CD4-positive, alpha-beta memory T cell (primary cell): Measurements from ENCODE around the gene IL33. TPM values are rescaled to one million over a fixed set of nuclear protein-coding genes. Genes with fewer than 3 reads are reported as not detected.

ENCODE experiments used
- CTCF ChIA-PET: fragments of 350-600 bp; sonication (Branson Sonifier 250); formaldehyde crosslinking; loops from one replicate; lab custom pipeline; 2021; ENCODE audit warnings: inconsistent platforms; ENCODE audit not compliant: partially characterized antibody; lab: Charles Lee
- POLR2A ChIA-PET: fragments of 350-600 bp; sonication (Branson Sonifier 250); formaldehyde crosslinking; loops from one replicate; lab custom pipeline; 2021; ENCODE audit not compliant: partially characterized antibody; lab: Charles Lee
- DNase-seq, 5 donors: peaks; one replicate each; pipeline versions ENCODE4 v3.0.0 to v3.0.0-alpha.2; 2020 to 2022; ENCODE audit warnings: mixed read lengths in 1 of 5
- H3K27ac ChIP-seq: one replicate; pipeline ENCODE4 v1.7.0; 2013; ENCODE audit warnings: low read depth, low read length
- H3K27me3 ChIP-seq: 2 replicates; pipeline ENCODE4 v1.7.0; 2013; ENCODE audit warnings: mild to moderate bottlenecking, low read length, moderate library complexity; ENCODE audit not compliant: insufficient read depth
- H3K36me3 ChIP-seq: 2 replicates; pipeline ENCODE4 v1.7.0; 2013; ENCODE audit warnings: mild to moderate bottlenecking, low read length, moderate library complexity; ENCODE audit not compliant: insufficient read depth
- H3K4me1 ChIP-seq: 2 replicates; pipeline ENCODE4 v1.7.0; 2013; ENCODE audit warnings: mild to moderate bottlenecking, low read length, moderate library complexity; ENCODE audit not compliant: insufficient read depth
- H3K4me3 ChIP-seq, 2 donors: one replicate each; pipeline ENCODE4 v1.7.0; 2013; ENCODE audit warnings: low read length in 2 of 2, mild to moderate bottlenecking in 1 of 2
- H3K9me3 ChIP-seq, 2 donors: one replicate each; pipeline ENCODE4 v1.7.0; 2013; ENCODE audit warnings: low read length in 2 of 2, control low read depth in 1 of 2; ENCODE audit not compliant: control insufficient read depth in 1 of 2
- H3K27ac Mint-ChIP-seq, 7 donors: one replicate each; pipeline ENCODE4 v1.8.0; 2020 to 2021; ENCODE audit warnings: mixed read lengths in 7 of 7, mild to moderate bottlenecking in 6 of 7, inconsistent platforms in 3 of 7, moderate library complexity in 3 of 7
- H3K27me3 Mint-ChIP-seq, 2 donors: one replicate each; pipeline ENCODE4 v1.8.0; 2020 to 2021; ENCODE audit warnings: mixed read lengths in 2 of 2
- H3K36me3 Mint-ChIP-seq, 2 donors: one replicate each; pipeline ENCODE4 v1.8.0; 2020 to 2021; ENCODE audit warnings: mixed read lengths in 2 of 2, inconsistent platforms in 1 of 2, mild to moderate bottlenecking in 1 of 2
- H3K4me1 Mint-ChIP-seq, 4 donors: one replicate each; pipeline ENCODE4 v1.8.0; 2020 to 2021; ENCODE audit warnings: mixed read lengths in 4 of 4, mild to moderate bottlenecking in 1 of 4
- H3K4me3 Mint-ChIP-seq, 8 donors: one replicate each; pipeline ENCODE4 v1.8.0; 2020 to 2021; ENCODE audit warnings: mixed read lengths in 8 of 8, mild to moderate bottlenecking in 7 of 8, moderate library complexity in 6 of 8, inconsistent platforms in 3 of 8
- H3K9me3 Mint-ChIP-seq, 8 donors: one replicate each; pipeline ENCODE4 v1.8.0; 2020 to 2021; ENCODE audit warnings: mixed read lengths in 8 of 8, mild to moderate bottlenecking in 5 of 8, inconsistent platforms in 3 of 8, moderate library complexity in 1 of 8
- intact Hi-C: fragments of 100-400 bp; cut with micrococcal nuclease; formaldehyde crosslinking; loops from one replicate; pipeline ENCODE4 v1.15.1; 2023
- polyA plus RNA-seq, 2 donors: library from polyadenylated mRNA; unstranded; fragments of 300-500 nt; fragmentation: Illumina TruSeq; gene quantifications; one replicate each; pipeline ENCODE4 v1.2.3, GENCODE V29; 2021
- total RNA-seq, 2 experiments: library from RNA; stranded (reverse); gene quantifications; one replicate each; pipeline ENCODE4 v1.2.3, GENCODE V29; 2021

IL33 gene
- total and polyA plus RNA-seq, 4 experiments from 2014 or later = not detected

GRCh38 chr9:6277417-6277816 lies 61.8 kb downstream of the IL33 start:
- no peak overlapping the region for H3K4me3 Mint-ChIP-seq
- Histone ChIP-seq H3K27me3 (no peaks in the 10 kb centered on the region), H3K4me1 (no peaks in the 10 kb centered on the region), H3K4me3 (no peak overlapping the region), H3K36me3 (no peaks in the 10 kb centered on the region), H3K27ac (no peak overlapping the region), H3K9me3 (no peaks in the 10 kb centered on the region)
- POLR2A ChIA-PET = no interaction called here
- H3K36me3 Mint-ChIP-seq = no peaks in the 10 kb centered on the region
- no peak overlapping the region for H3K27ac Mint-ChIP-seq
- H3K9me3 Mint-ChIP-seq = no peaks in the 10 kb centered on the region
- CTCF ChIA-PET = interaction anchor here (1.0 kb wide), 1 partner anchor 28 kb away, joined by 3 read pairs; no protein-coding TSS in a partner anchor
- no peaks in the 10 kb centered on the region for H3K4me1 Mint-ChIP-seq
- peaks cover 1 to 2% of the 10 kb centered on the region in 2 donors for H3K27me3 Mint-ChIP-seq
- intact Hi-C loops = no loop called here
- DNase-seq = no peak

- ChIA-PET CTCF (no interaction called here), POLR2A (no interaction called here)
- Histone ChIP-seq H3K9me3 (no peaks in the 10 kb centered on the region), H3K27ac (no peak overlapping the region), H3K4me3 (no peak overlapping the region), H3K36me3 (no peaks in the 10 kb centered on the region), H3K27me3 (no peaks in the 10 kb centered on the region), H3K4me1 (no peaks in the 10 kb centered on the region)
- Mint-ChIP-seq H3K36me3 (no peaks in the 10 kb centered on the region), H3K4me3 (no peak overlapping the region), H3K27me3 (peaks cover 6% of the 10 kb centered on the region in 2 donors), H3K4me1 (no peaks in the 10 kb centered on the region), H3K9me3 (peaks cover 0 to 2% (median 0%) of the 10 kb centered on the region in 8 donors), H3K27ac (no peak overlapping the region)
- intact Hi-C loops = no loop called here
- no peak for DNase-seq
Observed at GRCh38 chr9:6301858-6302257, 86.3 kb downstream of the IL33 start.

- H3K36me3 ChIP-seq = no peaks in the 10 kb centered on the region
Observed at GRCh38 chr9:6302417-6302816, 86.8 kb downstream of the IL33 start.

GRCh38 chr9:6304232-6304631 lies 88.6 kb downstream of the IL33 start:
- POLR2A ChIA-PET = no interaction called here
- no peak for DNase-seq
- Mint-ChIP-seq H3K27ac (no peak overlapping the region), H3K36me3 (no peaks in the 10 kb centered on the region), H3K9me3 (peaks cover 0 to under 1% (median 0%) of the 10 kb centered on the region in 8 donors), H3K4me1 (no peaks in the 10 kb centered on the region), H3K4me3 (no peak overlapping the region), H3K27me3 (peaks cover 7 to 8% of the 10 kb centered on the region in 2 donors)
- H3K4me3 ChIP-seq = no peak overlapping the region
- no peaks in the 10 kb centered on the region for H3K27me3 ChIP-seq
- H3K4me1 ChIP-seq = no peaks in the 10 kb centered on the region
- H3K9me3 ChIP-seq = no peaks in the 10 kb centered on the region
- no peak overlapping the region for H3K27ac ChIP-seq
- intact Hi-C loops = no loop called here
- CTCF ChIA-PET = interaction anchor here (1.5 kb wide), 1 partner anchor 249 kb away, joined by 5 read pairs; no protein-coding TSS in a partner anchor
- no peaks in the 10 kb centered on the region for H3K36me3 ChIP-seq

More at GRCh38 chr9:6302417-6302816, 86.8 kb downstream of the IL33 start:
- peaks cover 7 to 8% of the 10 kb centered on the region in 2 donors for H3K27me3 Mint-ChIP-seq
- peaks cover 0 to 2% (median 0%) of the 10 kb centered on the region in 8 donors for H3K9me3 Mint-ChIP-seq
- Histone ChIP-seq H3K27ac (no peak overlapping the region), H3K4me1 (no peaks in the 10 kb centered on the region), H3K4me3 (no peak overlapping the region), H3K27me3 (no peaks in the 10 kb centered on the region), H3K9me3 (no peaks in the 10 kb centered on the region)
- no peak overlapping the region for H3K4me3 Mint-ChIP-seq
- DNase-seq = no peak
- intact Hi-C loops = no loop called here
- H3K4me1 Mint-ChIP-seq = no peaks in the 10 kb centered on the region
- CTCF ChIA-PET = no interaction called here
- POLR2A ChIA-PET = no interaction called here
- no peaks in the 10 kb centered on the region for H3K36me3 Mint-ChIP-seq
- H3K27ac Mint-ChIP-seq = no peak overlapping the region

- Histone ChIP-seq H3K9me3 (no peaks in the 10 kb centered on the region), H3K27ac (no peak overlapping the region), H3K4me3 (no peak overlapping the region), H3K4me1 (no peaks in the 10 kb centered on the region), H3K36me3 (no peaks in the 10 kb centered on the region), H3K27me3 (peaks cover 10% of the 10 kb centered on the region)
- intact Hi-C loops = loop anchor here (1.0 kb wide), 1 partner anchor 420 kb away; no protein-coding TSS in a partner anchor
- no peak overlapping the region for H3K27ac Mint-ChIP-seq
- no peak overlapping the region for H3K4me3 Mint-ChIP-seq
- no peaks in the 10 kb centered on the region for H3K9me3 Mint-ChIP-seq
- peak in 4 of 5 donors; percentile 5 to 13 (median 10) for DNase-seq
- H3K4me1 Mint-ChIP-seq = no peaks in the 10 kb centered on the region
- no peaks in the 10 kb centered on the region for H3K36me3 Mint-ChIP-seq
- H3K27me3 Mint-ChIP-seq = peaks cover 7 to 8% of the 10 kb centered on the region in 2 donors
- CTCF ChIA-PET = interaction anchor here (0.6 to 3.2 kb wide), 10 partner anchors 10 to 574 kb away, joined by 3 to 27 read pairs (median 3); no protein-coding TSS in a partner anchor
- POLR2A ChIA-PET = no interaction called here
Observed at GRCh38 chr9:6305954-6306563, 90.5 kb downstream of the IL33 start.

Other genes with a start within 250 kb of the IL33 start
- gene RANBP6, start 200.2 kb upstream of the IL33 start, total RNA-seq = 10 to 100 TPM; 36.0 to 36.7 TPM
- 10 to 100 TPM; 20.4 to 24.7 TPM for gene RANBP6, start 200.2 kb upstream of the IL33 start, polyA plus RNA-seq
- gene TPD52L3, start 112.6 kb downstream of the IL33 start, total RNA-seq = not detected
- not detected for gene TPD52L3, start 112.6 kb downstream of the IL33 start, polyA plus RNA-seq
- gene UHRF2, start 197.4 kb downstream of the IL33 start, total RNA-seq = 100 to 1,000 TPM; 124 to 128 TPM
- gene UHRF2, start 197.4 kb downstream of the IL33 start, polyA plus RNA-seq = 10 to 100 TPM in 1 of 2 donors, 1 to 10 TPM in 1; 8.7 to 16.0 TPM